Iris pigment epithelial cell (primary cell): Measurements from ENCODE around the gene ALDH1A2.
"Not testable (repeated sequence)": the region's sequence is repeated elsewhere in the genome, so short reads cannot be mapped to it uniquely, and the experiment has no call there.

Experiments
- DNase-seq: peaks from one replicate; pipeline ENCODE4 v3.0.0-alpha.2; 2011; ENCODE audit warnings: low read depth

The ALDH1A2 gene

GRCh38 chr15:58065445-58066041 lies at the start of gene ALDH1A2:
Gene ALDH1A2, minus strand, starts transcription at chr15:58065711. Its CDS starts 61 bp downstream, at chr15:58065650.
- no peak for DNase-seq

GRCh38 chr15:58114812-58115211 lies 49.3 kb upstream of the ALDH1A2 start:
- DNase-seq, result no peak

GRCh38 chr15:58114388-58114787 lies 48.9 kb upstream of the ALDH1A2 start:
- DNase-seq, result no peak

GRCh38 chr15:58113358-58113757 lies 47.8 kb upstream of the ALDH1A2 start:
- not testable (repeated sequence) for DNase-seq

- no peak for DNase-seq
Measured at GRCh38 chr15:58111718-58112104, 46.2 kb upstream of the ALDH1A2 start.

GRCh38 chr15:58110999-58111717 lies 45.6 kb upstream of the ALDH1A2 start:
- no peak for DNase-seq

- no peak for DNase-seq
Measured at GRCh38 chr15:58109419-58109818, 43.9 kb upstream of the ALDH1A2 start.

- DNase-seq, result no peak
Measured at GRCh38 chr15:58108117-58108516, 42.6 kb upstream of the ALDH1A2 start.

GRCh38 chr15:58103482-58103881 lies 38.0 kb upstream of the ALDH1A2 start:
- no peak for DNase-seq

- DNase-seq, result no peak
Measured at GRCh38 chr15:58096529-58097084, 31.1 kb upstream of the ALDH1A2 start.

- DNase-seq, result no peak
Measured at GRCh38 chr15:58095415-58095814, 29.9 kb upstream of the ALDH1A2 start.

- DNase-seq, result no peak
Measured at GRCh38 chr15:58087871-58088270, 22.4 kb upstream of the ALDH1A2 start.

- DNase-seq, result peak; percentile 17
Measured at GRCh38 chr15:58086491-58086890, 21.0 kb upstream of the ALDH1A2 start.

- no peak for DNase-seq
Measured at GRCh38 chr15:58083526-58083925, 18.0 kb upstream of the ALDH1A2 start.

- DNase-seq, result no peak
Measured at GRCh38 chr15:58081891-58082290, 16.4 kb upstream of the ALDH1A2 start.

GRCh38 chr15:58081456-58081855 lies 15.9 kb upstream of the ALDH1A2 start:
- peak; percentile 10 for DNase-seq

GRCh38 chr15:58080959-58081358 lies 15.4 kb upstream of the ALDH1A2 start:
- not testable (repeated sequence) for DNase-seq

- no peak for DNase-seq
Measured at GRCh38 chr15:58080398-58080797, 14.9 kb upstream of the ALDH1A2 start.

- no peak for DNase-seq
Measured at GRCh38 chr15:58078591-58078990, 13.1 kb upstream of the ALDH1A2 start.

GRCh38 chr15:58077427-58077826 lies 11.9 kb upstream of the ALDH1A2 start:
- peak; percentile 8 for DNase-seq

- DNase-seq, result no peak
Measured at GRCh38 chr15:58074452-58074851, 8.9 kb upstream of the ALDH1A2 start.

GRCh38 chr15:58070801-58071418 lies 5.4 kb upstream of the ALDH1A2 start:
- peak; percentile 57 for DNase-seq

- no peak for DNase-seq
Measured at GRCh38 chr15:58069008-58069407, 3.5 kb upstream of the ALDH1A2 start.
